ENCODE results near the gene PSTPIP1.

Gene PSTPIP1

DNA sequence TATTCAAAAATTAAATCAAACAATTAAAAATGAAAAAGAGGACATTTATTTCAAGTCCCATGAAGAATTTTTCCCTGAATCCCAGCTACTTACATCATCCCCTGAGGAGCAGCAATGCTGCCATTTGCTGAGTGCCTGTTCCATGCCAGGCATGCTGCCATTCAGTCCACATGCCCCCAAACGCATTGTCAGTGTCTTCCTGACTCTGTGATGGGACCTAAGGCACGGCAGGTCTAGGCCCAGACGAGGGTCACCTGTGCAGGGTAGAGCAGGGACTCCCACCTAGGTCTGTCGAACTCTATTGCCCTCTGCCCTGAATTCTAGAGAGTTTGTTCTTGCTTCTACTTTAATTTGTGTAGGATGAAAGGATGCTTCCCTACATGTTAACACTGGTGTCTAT lies 7.0 kb downstream of the PSTPIP1 start:
- DNase-seq = no peak

DNA sequence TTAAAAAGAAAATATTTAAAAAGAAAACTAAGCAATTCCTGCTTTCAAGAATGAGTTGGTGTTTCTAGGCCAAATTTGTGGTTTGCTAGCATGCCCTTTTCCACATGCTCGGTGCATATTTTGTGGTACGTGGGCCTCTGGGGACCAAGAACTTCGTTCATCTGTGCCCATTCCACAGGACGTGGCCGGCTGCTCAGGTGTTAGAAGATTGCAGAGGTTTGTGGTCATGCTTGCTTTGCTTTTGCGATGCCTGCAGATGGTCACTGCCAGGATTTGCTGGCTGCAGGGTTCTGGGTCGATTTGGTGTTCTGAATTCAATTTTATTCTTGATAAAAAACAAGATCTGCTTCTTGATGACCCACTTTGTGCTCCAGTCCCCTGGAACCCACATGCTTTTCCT lies 7.5 kb downstream of the PSTPIP1 start:
- DNase-seq = no peak

DNA sequence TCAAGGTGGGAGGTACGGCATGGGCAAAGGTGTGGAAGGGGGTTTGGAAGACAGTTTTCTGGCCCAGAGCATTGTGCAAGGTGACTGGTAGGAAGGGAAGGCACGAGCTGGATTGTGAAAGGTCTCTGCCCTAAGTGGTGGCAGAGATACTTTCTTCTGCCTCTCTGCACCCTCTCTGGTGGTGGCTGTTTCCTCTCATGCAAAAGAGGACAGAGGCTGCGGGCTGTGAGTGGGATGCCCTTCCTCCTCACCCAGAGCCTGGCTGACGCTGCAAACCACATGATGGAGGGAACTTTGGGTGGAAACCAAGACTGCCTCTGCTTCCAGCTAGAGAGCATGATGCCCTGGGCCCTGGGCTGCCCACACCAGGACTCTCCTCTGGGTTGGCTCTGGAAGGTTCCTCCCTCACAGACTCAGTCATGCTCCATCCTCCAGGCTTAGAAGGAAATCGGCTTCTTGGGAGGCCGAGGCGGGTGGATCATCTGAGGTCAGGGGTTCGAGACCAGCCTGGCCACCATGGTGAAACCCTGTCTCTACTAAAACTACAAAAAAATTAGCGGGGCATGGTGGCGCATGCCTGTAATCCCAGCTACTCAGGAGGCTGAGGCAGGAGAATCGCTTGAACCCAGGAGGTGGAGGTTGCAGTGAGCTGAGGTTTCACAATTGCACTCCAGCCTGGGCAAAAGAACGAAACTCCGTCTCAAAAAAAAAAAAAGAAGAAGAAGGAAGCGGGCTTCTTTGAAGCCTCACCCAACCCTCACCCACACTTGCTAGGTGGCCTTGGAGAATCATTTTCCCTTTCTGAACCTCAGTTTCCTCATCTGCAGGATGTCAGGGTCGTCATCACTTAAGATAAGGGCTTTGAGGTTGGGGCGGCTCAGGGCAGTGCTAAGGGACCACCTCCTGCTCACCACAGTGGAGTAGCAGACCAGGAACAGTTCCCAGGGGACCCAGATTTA lies 8.3 kb downstream of the PSTPIP1 start:
- no peak for DNase-seq

DNA sequence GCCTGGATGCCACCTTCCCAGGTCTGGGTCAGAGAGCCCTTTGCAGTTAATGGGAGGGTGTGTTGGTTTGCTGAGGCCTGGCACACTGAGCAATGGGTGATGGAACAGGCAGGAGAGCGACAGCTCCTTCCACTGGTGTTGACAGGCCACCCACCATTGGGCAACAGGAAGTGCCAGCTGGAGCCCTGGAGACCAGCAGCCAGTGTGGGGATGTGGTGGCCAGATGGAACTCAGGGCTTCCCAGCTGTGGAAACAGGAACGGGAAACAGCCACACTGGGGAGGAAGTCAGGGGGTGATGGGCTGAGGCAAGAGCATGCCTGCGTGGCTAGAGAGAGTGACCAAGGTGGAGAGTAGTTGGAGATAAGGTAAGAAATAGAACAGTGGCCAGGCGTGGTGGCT lies 9.3 kb downstream of the PSTPIP1 start:
- DNase-seq = no peak

DNA sequence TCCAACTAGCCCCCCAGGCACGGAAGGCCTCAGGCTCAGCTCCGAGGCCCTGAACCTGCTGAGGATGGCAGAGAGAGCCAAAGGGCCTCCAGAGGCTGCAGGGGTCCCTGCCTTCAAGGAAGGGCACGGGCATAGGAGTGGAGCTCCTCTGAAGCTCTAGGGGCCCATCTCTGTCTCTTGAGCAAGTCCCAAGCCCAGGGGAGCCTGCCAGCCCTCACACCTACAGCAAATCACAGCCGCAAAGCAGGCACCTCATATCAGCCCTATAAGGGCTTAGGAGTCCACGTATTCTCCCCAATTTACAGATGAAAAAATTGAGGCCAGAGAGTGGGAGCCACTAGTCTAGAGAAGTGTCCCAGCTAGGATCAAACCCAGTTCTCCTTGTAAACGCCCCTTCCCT lies 14.2 kb downstream of the PSTPIP1 start:
- DNase-seq = no peak

DNA sequence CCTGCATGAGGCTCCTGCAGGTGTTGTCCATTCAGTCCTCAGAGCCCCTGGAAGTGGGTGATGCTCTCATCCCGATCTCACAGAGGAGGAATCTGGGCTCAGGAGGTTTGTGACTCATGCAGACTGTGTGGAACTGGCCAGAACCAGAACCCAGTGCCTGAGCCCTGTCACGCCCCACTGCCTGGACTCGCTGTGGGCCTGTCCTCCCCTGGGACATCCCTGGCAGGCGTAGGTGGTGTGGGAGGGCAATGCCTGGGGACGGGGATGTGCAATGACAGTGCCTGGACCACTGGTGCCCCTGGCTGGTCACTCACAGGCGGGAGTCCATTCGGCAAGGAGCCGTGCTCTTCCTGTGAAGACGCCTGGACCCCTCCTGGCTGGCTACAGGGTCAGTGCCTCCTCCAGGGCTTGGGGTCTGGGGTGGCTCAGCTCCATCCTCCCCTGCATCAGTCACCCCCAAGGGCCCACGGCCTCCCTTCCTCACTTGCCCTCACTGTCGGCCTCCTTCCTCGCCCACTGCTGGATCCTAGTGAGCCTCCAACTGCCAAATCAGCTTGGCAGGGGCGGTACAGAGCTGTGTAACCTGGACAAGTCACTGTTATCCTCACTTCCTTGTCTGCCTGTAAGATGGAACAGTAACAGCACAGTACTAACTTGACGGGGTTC lies 14.9 kb downstream of the PSTPIP1 start:
- DNase-seq = no peak

DNA sequence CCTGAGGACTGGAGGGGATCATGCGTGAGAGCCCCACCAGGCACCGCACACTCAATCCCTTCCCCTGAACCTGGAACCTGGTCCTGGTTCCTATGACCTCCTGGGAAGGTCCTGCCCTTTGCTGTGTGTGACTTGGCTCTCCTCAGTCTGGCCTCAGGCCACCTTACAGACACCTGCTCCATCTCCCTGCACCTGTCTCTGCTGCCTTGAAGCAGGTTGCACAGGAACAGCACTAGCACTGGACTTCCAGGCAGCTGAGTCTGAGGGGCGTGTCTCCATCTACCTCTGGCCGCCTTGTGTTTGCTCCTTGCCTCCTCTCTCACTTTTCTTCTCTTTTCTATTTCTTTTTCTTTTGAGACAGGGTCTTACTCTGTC lies 15.4 kb downstream of the PSTPIP1 start:
- no peak for DNase-seq

DNA sequence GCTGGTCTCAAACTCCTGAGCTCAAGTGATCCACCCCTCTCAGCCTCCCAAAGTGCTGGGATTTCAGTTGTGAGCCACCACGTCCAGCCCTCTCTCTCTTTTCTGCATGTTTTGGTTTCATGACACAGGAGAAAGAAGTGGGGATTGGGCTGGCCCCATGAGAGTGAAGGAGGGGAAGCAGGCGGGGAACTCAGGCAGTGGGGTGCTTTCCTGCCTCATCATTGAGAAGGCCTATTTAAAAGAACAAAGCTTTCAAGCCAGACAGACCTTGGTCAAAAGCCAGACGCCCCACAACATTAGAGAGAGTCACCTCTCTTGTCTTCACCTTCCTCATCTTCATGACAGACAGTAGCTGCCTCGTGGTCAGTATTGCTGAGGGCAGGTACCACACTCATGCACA lies 15.9 kb downstream of the PSTPIP1 start:
- no peak for DNase-seq

DNA sequence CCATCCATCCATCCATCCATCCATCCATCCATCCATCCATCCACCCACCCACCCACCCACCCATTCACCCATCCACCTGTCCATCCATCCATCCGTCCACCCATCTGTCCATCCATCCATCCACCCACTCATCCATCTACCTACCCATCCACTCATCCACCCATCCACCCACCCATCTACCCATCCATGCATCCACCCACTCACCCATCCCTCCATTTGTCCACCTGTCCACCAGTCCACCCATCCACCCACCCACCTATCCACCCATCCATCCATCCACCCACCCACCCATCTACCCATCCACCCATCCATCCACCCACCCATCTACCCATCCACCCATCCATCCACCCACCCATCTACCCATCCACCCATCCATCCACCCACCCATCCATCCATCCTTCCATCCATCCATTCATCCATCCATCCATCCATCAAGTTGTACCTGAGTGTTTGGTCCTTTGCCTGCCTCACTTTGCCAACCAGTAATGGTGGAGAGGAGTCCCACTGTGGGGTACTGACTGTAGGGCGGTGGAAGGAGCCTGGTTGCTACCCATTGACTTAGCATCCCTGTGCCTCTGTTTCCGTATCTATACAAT lies 17.3 kb downstream of the PSTPIP1 start:
- no peak for DNase-seq

DNA sequence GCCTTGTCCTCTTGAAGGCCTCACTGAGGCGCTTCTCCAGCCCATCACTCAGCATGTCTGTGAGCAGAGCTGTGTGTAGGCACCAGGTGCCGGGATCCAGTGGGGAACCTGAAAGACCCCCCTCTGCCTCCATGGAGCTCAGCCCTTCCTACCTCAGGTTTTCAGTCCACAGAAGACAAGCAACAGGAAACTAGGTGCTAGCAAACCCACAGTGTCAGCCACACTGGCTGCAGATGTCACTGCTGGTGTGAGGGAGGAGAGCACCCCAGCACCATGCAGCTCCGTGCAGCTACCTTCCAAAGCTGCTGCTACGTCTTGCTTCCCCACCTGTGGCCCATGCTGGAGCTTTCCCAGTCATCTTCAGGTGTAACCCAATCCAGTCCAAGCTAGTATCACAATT lies 17.9 kb downstream of the PSTPIP1 start:
- DNase-seq = no peak

DNA sequence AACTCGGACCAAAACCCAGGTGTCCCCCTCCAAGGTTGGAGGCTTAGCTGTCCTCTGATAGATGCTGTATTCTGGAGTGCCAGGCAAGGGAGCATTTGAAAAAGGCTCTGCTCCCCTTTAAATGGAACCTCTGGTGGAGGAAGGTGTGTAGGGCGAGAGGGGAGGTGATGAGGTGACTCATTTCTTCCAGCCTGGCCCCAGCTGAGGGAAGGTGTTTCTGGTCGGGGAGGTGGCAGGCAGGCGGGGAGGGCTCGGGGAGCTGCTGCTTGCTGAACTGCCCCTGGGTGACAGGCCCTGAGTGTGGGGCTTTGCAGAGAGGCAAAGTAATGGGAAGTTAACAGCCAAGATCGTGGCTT lies 18.8 kb downstream of the PSTPIP1 start:
- DNase-seq = no peak

DNA sequence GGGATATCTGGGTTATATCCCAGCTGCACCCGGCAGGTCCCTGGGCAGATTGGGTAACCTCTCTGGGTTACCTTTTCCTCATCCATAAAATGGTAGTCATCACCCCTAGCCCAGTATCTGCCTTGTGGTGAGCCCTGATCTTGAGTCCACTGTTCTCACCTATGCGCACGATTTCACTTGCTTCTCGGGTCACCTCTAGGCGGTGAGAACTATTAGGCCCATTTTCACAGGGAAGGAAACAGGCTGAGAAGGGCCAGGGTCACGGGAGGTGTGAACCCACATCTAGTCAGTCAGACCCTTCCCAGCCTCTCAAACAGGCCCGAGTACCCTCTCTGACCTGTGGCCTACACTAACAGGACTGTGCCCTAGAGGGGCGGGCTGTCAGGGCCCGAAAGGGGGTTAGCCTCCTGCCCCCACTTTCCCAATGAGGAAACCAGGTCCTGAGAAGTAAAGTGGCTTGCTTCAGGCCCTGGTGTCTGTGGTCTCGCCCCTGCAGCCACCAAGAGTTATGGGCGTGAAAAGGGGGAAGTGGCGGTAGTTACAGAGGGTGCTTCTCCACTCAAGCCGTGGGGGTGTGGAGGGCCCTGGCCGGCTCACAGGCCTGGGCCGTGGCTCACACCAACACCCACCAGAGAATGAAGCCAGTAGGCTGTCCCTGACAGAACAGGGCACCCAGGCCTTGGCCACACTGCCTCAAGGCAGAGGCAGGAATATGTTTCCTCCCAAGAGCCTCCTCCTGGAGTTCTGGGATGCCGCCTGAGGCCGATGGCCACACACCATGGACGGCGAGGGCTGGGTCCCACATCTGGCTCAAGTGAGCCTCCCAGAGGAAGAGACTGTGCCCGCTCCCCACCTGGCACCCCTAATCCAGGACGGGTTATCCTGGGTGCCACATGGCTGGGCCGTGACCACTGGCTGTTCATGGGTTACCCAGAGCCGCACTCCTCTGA lies 19.5 kb downstream of the PSTPIP1 start:
- DNase-seq = no peak

DNA sequence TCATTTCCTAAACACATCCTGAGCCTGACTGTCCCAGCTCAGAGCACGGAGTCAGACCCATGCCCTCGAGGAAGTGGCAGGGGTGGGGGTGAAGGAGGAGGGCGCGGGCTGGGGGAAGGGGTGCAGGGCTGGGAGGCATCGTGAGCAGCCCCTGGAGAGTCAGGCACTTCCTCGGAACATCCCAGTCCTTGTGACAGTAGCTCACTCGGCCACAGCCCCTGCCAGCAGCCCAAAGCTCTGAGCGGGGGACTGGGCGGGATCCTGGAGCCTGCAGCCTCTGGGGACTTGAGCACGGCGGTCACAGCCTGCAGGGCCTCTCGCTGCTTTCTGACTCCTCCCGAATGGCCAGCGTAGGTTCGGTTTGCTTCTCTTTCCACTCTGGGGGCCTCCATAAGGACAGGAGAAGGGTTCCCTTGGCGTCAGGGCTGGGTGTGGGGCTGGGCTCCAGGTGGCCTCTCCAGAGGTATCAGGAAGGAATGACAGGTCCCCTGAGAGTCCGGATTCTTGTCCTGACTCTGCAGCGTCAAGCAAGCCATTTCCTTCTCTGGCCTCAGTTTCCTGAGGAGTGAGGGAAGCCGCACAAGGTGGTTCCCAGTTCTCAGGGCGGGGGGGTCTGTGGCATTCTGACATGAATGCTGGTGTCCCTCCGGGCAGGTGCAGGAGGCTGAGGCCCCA lies 20.9 kb downstream of the PSTPIP1 start:
- DNase-seq = no peak

DNA sequence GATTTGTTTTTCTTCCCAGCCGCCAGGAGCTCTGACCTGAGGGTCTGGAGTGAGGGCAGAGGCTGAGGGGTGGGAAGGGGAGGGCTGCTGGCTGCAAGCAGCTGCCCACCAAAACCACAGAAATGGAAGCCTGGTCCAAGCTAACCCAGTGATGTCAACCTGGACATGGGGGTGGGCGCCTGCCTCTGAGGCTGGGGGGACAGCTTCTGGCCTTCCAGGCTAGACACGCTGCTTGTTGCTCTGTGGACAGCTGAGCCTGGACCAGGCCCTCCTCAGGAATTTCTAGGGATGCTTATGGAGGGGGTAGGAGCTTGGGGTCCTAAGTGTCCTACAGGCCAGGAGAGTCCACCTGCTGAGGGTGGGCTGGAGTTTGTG lies 21.4 kb downstream of the PSTPIP1 start:
- no peak for DNase-seq

DNA sequence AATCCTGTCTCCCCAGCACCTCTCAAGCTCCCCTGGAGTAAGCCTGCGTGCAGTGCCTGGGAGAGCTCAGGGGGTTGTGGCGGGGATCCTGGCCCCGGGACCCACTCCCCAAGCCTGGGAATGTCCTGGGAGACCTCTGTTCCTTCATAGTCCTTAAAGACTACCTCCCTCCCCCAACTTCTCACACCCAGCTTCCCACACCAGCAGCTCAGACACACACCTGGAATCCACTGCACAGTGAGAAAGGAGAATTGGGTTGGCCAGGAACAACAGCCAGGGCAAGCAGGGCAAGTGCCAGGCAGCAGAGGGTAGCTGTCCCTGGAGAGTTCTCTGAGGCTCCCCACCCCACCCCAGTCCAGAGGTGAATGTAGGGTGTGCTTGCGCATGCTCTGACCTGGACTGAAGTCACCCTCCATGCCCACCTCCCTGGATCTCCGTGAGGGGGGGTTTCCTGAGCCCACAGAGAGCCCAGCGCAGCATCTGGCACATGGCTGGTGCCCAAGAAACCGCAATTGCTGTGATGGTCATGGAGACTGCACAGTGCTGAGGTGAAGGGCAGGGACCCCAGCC lies 22.2 kb downstream of the PSTPIP1 start:
- DNase-seq = no peak

DNA sequence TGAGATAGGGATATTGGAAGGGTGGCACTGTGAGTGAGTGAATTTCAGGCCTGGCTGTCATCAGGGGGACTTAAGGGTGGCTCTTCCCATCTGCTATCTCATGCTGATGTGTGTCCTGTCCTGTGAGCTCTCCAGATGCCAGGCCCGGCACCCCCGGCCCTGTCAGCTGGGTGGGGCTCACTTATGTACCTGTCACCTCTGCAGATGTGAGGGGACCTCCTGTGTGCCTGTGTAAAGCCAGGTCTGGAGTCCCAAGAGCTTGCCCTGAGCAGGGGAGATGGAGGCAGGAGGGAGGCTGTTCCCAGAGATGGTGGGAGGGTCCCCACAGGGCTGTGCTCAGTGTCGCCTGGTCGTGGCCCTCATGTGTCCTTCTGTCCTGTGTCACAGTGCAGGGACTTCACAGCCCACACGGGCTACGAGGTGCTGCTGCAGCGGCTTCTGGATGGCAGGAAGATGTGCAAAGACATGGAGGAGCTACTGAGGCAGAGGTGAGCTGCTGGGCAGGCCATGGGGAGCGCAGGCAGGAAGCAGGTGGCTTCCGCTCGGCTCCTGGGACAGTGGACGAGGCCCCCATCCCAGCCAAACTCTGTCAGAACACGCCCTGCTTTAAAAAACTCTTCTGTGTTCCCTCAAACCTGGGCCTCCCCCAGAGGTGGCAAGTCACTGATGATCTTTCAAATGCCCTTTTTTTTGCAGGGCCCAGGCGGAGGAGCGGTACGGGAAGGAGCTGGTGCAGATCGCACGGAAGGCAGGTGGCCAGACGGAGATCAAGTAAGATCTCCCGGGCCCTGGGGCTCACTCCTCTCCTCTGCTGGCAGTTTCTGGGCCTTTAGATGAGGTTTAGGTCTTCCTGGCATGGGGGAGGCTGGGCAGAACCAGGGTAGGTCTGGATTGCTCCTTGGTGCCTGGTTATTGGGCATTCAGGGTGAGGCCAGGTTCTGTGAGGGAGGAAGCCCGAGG lies 23.1 kb downstream of the PSTPIP1 start:
- no peak for DNase-seq

DNA sequence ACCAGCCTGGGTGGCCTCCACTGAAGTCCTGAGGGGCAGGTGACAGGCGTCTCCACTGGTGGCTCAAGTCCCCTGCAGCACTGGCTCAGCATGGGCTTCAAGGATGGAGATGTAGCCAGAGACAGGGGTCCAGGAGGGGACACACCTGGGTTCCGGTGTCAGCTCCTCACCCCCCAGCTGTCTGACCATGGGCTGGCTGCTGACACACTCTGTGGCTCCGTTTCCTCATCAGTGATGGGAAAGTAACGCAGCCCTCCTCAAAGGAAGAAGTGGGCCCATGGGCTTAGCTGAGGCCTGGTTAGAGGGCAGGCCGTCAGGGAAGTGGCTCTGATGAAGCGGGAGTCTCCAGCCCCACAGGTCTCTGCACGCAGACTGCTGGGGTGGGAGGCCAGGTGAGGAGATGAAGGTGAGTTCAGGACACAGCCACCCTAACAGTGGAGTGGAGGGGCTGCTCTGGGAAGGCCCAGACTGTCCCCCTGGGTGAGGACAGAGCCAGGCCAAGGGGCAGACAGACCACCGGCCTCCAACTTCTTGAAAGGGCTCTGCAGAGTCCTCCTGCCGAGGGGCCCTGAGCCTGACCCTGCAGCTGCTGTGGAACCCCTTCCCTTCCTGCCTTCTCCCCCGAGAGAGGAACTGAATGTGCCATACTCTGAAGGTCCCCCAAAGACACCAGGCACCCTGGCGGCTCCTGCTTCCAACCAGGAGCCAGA lies 24.0 kb downstream of the PSTPIP1 start:
- no peak for DNase-seq

DNA sequence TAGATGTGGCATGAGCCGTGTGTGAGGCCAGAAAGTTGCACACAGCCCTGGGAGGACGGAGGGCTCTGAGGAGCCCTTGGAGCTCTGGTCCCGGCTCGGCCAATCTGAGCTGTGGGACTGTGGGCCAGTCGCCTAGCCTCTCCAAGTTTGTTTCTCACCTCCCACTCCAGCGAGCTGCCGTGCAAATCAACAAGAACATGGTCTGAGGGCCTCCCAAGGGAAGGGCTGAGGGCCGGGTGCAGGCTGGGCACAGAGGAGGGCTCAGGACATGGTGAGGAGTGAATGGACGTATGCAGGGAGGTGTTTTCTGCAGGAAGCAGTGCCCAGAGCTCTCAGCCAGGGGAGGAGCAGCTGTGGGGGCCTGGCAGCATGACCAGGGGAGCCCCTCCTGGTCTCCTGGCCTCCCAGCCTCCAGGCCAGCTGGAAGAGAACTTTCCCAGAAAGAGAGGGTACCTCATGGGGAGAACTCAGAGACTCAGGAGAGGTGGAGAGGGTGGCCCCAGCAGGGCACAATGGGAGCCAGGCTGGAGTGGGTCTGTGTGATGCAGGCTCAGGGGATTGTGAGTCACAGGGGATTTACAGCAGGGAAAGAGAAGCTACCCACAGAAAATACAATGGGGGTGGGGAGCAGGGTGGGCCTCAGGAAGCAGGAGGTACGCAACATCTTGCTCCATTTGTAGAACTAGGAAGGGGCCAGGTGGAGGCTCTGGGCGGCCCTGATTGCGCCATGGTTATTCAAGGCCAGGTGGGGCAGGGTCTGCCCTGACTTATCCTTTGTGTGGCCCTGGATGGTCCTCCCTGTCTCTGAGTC lies 24.8 kb downstream of the PSTPIP1 start:
- no peak for DNase-seq
